Measurements from ENCODE around the gene CFAP57. TPM values are rescaled to one million over a fixed set of nuclear protein-coding genes. Genes with fewer than 3 reads are reported as not detected.

The CFAP57 gene
- total and polyA plus RNA-seq, 2 of the 8 experiments (the other 6 are each of a cell fraction or from before 2014, with no cell fraction given): 0.20 to 0.80 TPM

DNA sequence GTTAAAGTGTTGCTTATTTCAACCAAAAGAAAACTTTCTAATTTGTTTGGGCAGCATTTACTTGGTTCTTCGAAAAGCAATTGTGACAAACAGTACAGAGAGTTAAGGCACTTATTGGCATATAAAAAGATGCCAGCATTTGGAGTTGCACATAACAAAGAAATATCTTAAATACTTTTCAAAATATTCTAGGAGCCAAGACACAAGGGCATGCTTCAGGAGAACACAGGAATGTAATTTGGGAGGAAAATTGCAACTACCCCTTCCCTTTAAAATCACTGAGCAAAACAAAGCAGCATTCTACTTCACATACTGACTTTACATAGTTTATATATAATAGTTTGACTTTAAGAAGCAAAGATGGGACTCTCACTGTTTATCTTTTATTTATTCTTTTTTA is 124.1 kb downstream of the CFAP57 start:
- Histone ChIP-seq H2BK5ac (ENCODE audit: low read depth, low read length) (no peak overlapping the region), H3K4ac (replicated peaks; ENCODE audit: insufficient read length, low read depth, low read length) (no peak overlapping the region), H3K79me1 (ENCODE audit: low read depth, low read length) (no peaks in the 10 kb centered on the region), H2BK20ac (ENCODE audit: low read length) (no peak overlapping the region), H3K27me3 (replicated peaks in 1 of 4; ENCODE audit: control insufficient read depth in 3 of 4, extremely low read depth in 1 of 4, insufficient read depth in 3 of 4, low read length in 3 of 4) (no peaks in the 10 kb centered on the region), H3K14ac (ENCODE audit: insufficient read length) (no peak overlapping the region), H3K4me2 (ENCODE audit: insufficient read depth in 1 of 2, low read depth in 2 of 2, low read length in 2 of 2) (no peak overlapping the region), H2BK15ac (ENCODE audit: low read length) (no peak overlapping the region), H4K8ac (ENCODE audit: extremely low read depth, insufficient read depth, low read length) (no peak overlapping the region), H3K36me3 (ENCODE audit: control insufficient read depth in 2 of 4, insufficient read depth in 4 of 4, low read length in 3 of 4) (no peaks in the 10 kb centered on the region), H4K91ac (replicated peaks; ENCODE audit: insufficient read length, low read length) (no peak overlapping the region), H2AK5ac (ENCODE audit: low read depth, low read length) (no peak overlapping the region), H3K23me2 (ENCODE audit: low read depth, low read length) (no peaks in the 10 kb centered on the region; the same call in 1 of the 2 replicates), H2BK120ac (replicated peaks; ENCODE audit: low read depth, low read length) (no peak overlapping the region), H3K27ac (ENCODE audit: low read depth, low read length) (no peak overlapping the region), H2BK12ac (ENCODE audit: low read depth, low read length) (no peak overlapping the region), H3K23ac (ENCODE audit: insufficient read length) (no peak overlapping the region), H3K79me2 (ENCODE audit: control insufficient read depth in 1 of 2, insufficient read depth in 2 of 2, low read length in 2 of 2) (no peaks in the 10 kb centered on the region), H4K5ac (ENCODE audit: insufficient read length, low read depth, low read length) (peak overlapping the region; percentile 52), H3K9ac (replicated peaks in 1 of 4; ENCODE audit: extremely low read depth in 1 of 4, low read depth in 3 of 4, low read length in 3 of 4) (no peak overlapping the region), H3K56ac (replicated peaks; ENCODE audit: insufficient read length, low read depth, low read length) (no peak overlapping the region), H2AFZ (ENCODE audit: low read length) (no peak overlapping the region), H3K9me3 (ENCODE audit: insufficient read depth in 2 of 2, low read depth in 1 of 2, low read length in 1 of 2) (no peaks in the 10 kb centered on the region), H3K4me1 (replicated peaks in 1 of 4; ENCODE audit: control insufficient read depth in 3 of 4, insufficient read depth in 4 of 4, low read length in 3 of 4) (peaks cover 1 to 8% (median 6%) of the 10 kb centered on the region in 4 experiments; a peak in 5 of 7 replicates), H3K18ac (ENCODE audit: extremely low read depth, low read length) (no peak overlapping the region), H4K20me1 (replicated peaks in 1 of 2; ENCODE audit: control insufficient read depth in 1 of 2, insufficient read depth in 2 of 2, low read length in 2 of 2) (no peaks in the 10 kb centered on the region), H3K4me3 (ENCODE audit: extremely low read depth in 1 of 4, insufficient read depth in 2 of 4, low read depth in 3 of 4, low read length in 4 of 4) (peak overlapping the region in 1 of 4 experiments; percentile 1; a peak in 1 of 8 replicates)
- TF ChIP-seq TCF12 (IDR thresholded peaks at IDR 0.05; ENCODE audit: low read depth, low read length) (no peak), NANOG (IDR thresholded peaks at IDR 0.05; ENCODE audit: insufficient read depth, low read depth, low read length, poor library complexity, severe bottlenecking) (no peak), CBX5 (IDR thresholded peaks at IDR 0.05; ENCODE audit: low read depth, low read length) (no peak), RFX5 (IDR thresholded peaks at IDR 0.05; ENCODE audit: borderline replicate concordance, low read depth, low read length) (no peak)
- TF ChIP-seq, protein P1, sequence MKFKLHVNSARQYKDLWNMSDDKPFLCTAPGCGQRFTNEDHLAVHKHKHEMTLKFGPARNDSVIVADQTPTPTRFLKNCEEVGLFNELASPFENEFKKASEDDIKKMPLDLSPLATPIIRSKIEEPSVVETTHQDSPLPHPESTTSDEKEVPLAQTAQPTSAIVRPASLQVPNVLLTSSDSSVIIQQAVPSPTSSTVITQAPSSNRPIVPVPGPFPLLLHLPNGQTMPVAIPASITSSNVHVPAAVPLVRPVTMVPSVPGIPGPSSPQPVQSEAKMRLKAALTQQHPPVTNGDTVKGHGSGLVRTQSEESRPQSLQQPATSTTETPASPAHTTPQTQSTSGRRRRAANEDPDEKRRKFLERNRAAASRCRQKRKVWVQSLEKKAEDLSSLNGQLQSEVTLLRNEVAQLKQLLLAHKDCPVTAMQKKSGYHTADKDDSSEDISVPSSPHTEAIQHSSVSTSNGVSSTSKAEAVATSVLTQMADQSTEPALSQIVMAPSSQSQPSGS (IDR thresholded peaks at IDR 0.05; ENCODE audit: low read length): no peak
- POLR2A ChIA-PET (ENCODE audit: partially characterized antibody): no interaction called here
- DNase-seq (ENCODE audit: low read depth in 1 of 2, low spot score in 2 of 2): no peak
- WGBS, 2 experiments (ENCODE audit: extremely low coverage in 1 of 2, insufficient coverage in 1 of 2, insufficient read length in 1 of 2, insufficient replicate concordance in 2 of 2, low coverage in 1 of 2, low lambda C conversion rate in 2 of 2, missing lambda C conversion rate in 1 of 2): 67% methylated on average over 1 of the region's 1 CpG; no CpG with 5 or more reads in 1 of the 2 experiments
- CTCF ChIA-PET (ENCODE audit: partially characterized antibody): interaction anchor here (0.6 to 3.1 kb wide), 2 partner anchors 11 to 45 kb away, joined by 3 to 26 read pairs; partner anchors contain the start of gene C1orf210
- FAIRE-seq: no peak

All from H1 (cell line).